Ishikawa (cell line): ENCODE data around the gene TANC1.

Experiments used
- CEBPB ChIP-seq: IDR thresholded peaks from 2 replicates; pipeline ENCODE4 v1.6.1; 2012
- CREB1 ChIP-seq: IDR thresholded peaks from 2 replicates; pipeline ENCODE4 v1.6.1; 2012; ENCODE audit warnings: low read depth
- EGR1 ChIP-seq: IDR thresholded peaks from 2 replicates; pipeline ENCODE4 v1.6.1; 2012
- EP300 ChIP-seq: IDR thresholded peaks from 2 replicates; pipeline ENCODE4 v1.6.1; 2012; ENCODE audit warnings: borderline replicate concordance
- FOXM1 ChIP-seq: IDR thresholded peaks from 2 replicates; pipeline ENCODE4 v1.6.1; 2012; ENCODE audit warnings: low read depth, borderline replicate concordance
- MAX ChIP-seq: IDR thresholded peaks from 2 replicates; pipeline ENCODE4 v1.6.1; 2012
- NFIC ChIP-seq: IDR thresholded peaks from 2 replicates; pipeline ENCODE4 v1.6.1; 2012
- RAD21 ChIP-seq: IDR thresholded peaks from 2 replicates; pipeline ENCODE4 v1.6.1; 2012; ENCODE audit warnings: low read depth
- REST ChIP-seq: IDR thresholded peaks from 2 replicates; pipeline ENCODE4 v1.6.1; 2012; ENCODE audit warnings: low read depth, mild to moderate bottlenecking
- TAF1 ChIP-seq: IDR thresholded peaks from 2 replicates; pipeline ENCODE4 v1.6.1; 2012; ENCODE audit warnings: low read depth, mild to moderate bottlenecking
- TCF12 ChIP-seq: IDR thresholded peaks from 2 replicates; pipeline ENCODE4 v1.6.1; 2012; ENCODE audit warnings: low read depth
- TEAD4 ChIP-seq: IDR thresholded peaks from 2 replicates; pipeline ENCODE4 v1.6.1; 2012
- USF1 ChIP-seq: IDR thresholded peaks from 2 replicates; pipeline ENCODE4 v1.6.1; 2012
- YY1 ChIP-seq: IDR thresholded peaks from 2 replicates; pipeline ENCODE4 v1.6.1; 2012; ENCODE audit warnings: low read depth
- ZBTB7A ChIP-seq: IDR thresholded peaks from 2 replicates; pipeline ENCODE4 v1.6.1; 2012; ENCODE audit warnings: low read depth

TANC1 gene

GRCh38 chr2:159015823-159016222, 47.4 kb downstream of the TANC1 start:
- TF ChIP-seq MAX (no peak), ZBTB7A (no peak), TCF12 (no peak), REST (no peak), EGR1 (no peak), USF1 (no peak), CEBPB (no peak), EP300 (no peak), TEAD4 (no peak), TAF1 (no peak), FOXM1 (no peak), CREB1 (no peak), NFIC (no peak), RAD21 (no peak)

- TF ChIP-seq ZBTB7A (no peak), NFIC (no peak), TCF12 (no peak), FOXM1 (no peak), REST (no peak), TEAD4 (no peak), USF1 (no peak), EP300 (no peak), EGR1 (no peak)
Observed at GRCh38 chr2:159017837-159018236, 49.4 kb downstream of the TANC1 start.

- no peak for TF ChIP-seq CREB1
- no peak for TF ChIP-seq NFIC
- TF ChIP-seq USF1: no peak
- TF ChIP-seq ZBTB7A: no peak
- TF ChIP-seq YY1: no peak
- TF ChIP-seq EGR1: no peak
- no peak for TF ChIP-seq FOXM1
- TF ChIP-seq MAX: no peak
- TF ChIP-seq EP300: no peak
- no peak for TF ChIP-seq REST
- no peak for TF ChIP-seq RAD21
- no peak for TF ChIP-seq TCF12
- TF ChIP-seq CEBPB: no peak
- no peak for TF ChIP-seq TAF1
- no peak for TF ChIP-seq TEAD4
Observed at GRCh38 chr2:159019021-159019420, 50.6 kb downstream of the TANC1 start.

GRCh38 chr2:159022019-159022418, 53.6 kb downstream of the TANC1 start:
- no peak for TF ChIP-seq FOXM1
- no peak for TF ChIP-seq CEBPB
- TF ChIP-seq TCF12: no peak
- TF ChIP-seq NFIC: no peak
- TF ChIP-seq ZBTB7A: no peak
- no peak for TF ChIP-seq EGR1
- TF ChIP-seq MAX: no peak
- TF ChIP-seq CREB1: no peak
- TF ChIP-seq TEAD4: no peak
- no peak for TF ChIP-seq YY1
- no peak for TF ChIP-seq REST
- no peak for TF ChIP-seq USF1
- TF ChIP-seq TAF1: no peak
- no peak for TF ChIP-seq RAD21
- no peak for TF ChIP-seq EP300
